Adipose tissue (tissue), 3 donors: ENCODE results near the gene NLGN1. TPM values are rescaled to one million over a fixed set of nuclear protein-coding genes. Genes with fewer than 3 reads are reported as not detected.

Source experiments
- H3K27ac ChIP-seq: one replicate; pipeline ENCODE4 v1.5.1; 2013; ENCODE audit warnings: low read depth, low read length
- WGBS, 3 donors: extraction: QIAGEN DNeasy Blood & Tissue Kit; methylation state at CpG; one replicate each; pipeline ENCODE4 v1.1.7; 2013; 5-methylcytosine and 5-hydroxymethylcytosine counted together
- polyA plus RNA-seq, 3 donors: library from polyadenylated mRNA; stranded (reverse); fragments of 200-250 nt; gene quantifications; one replicate each; pipeline ENCODE4 v1.2.3, GENCODE V29; 2013
- donor health status: healthy with polysubstance abuse.
- donor health status: Bipolar disorder and iron deficiency.
- donor health status: healthy.

Gene NLGN1
- polyA plus RNA-seq, 3 donors: 0.23 to 1.8 (median 1.0) TPM

GRCh38 chr3:173599673-173600072 lies 202.1 kb downstream of the NLGN1 start:
- WGBS, 3 donors: 54 to 69% (median 69%) methylated on average over 2 of the region's 2 CpGs

GRCh38 chr3:173614522-173614921 lies 217.0 kb downstream of the NLGN1 start:
- no peak overlapping the region for H3K27ac ChIP-seq

More at GRCh38 chr3:173599673-173600072, 202.1 kb downstream of the NLGN1 start:
- H3K27ac ChIP-seq: no peak overlapping the region

GRCh38 chr3:173615661-173616060 lies 218.1 kb downstream of the NLGN1 start:
- H3K27ac ChIP-seq: no peak overlapping the region

- H3K27ac ChIP-seq: no peak overlapping the region
- 41 to 74% (median 54%) methylated on average over 5 of the region's 5 CpGs for WGBS, 3 donors
Observed at GRCh38 chr3:173617490-173617889, 219.9 kb downstream of the NLGN1 start.

GRCh38 chr3:173618148-173618547 lies 220.6 kb downstream of the NLGN1 start:
- H3K27ac ChIP-seq: no peak overlapping the region
- 95 to 96% (median 96%) methylated on average over 4 of the region's 4 CpGs for WGBS, 3 donors

GRCh38 chr3:173618703-173619102 lies 221.2 kb downstream of the NLGN1 start:
- no peak overlapping the region for H3K27ac ChIP-seq
- WGBS, 3 donors: 15 to 60% (median 47%) methylated on average over 4 of the region's 4 CpGs

- 86 to 100% (median 100%) methylated on average over 1 of the region's 1 CpG for WGBS, 3 donors
- H3K27ac ChIP-seq: no peak overlapping the region
Observed at GRCh38 chr3:173622166-173622565, 224.6 kb downstream of the NLGN1 start.

- no peak overlapping the region for H3K27ac ChIP-seq
- 66 to 85% (median 79%) methylated on average over 3 of the region's 3 CpGs for WGBS, 3 donors
Observed at GRCh38 chr3:173624086-173624485, 226.5 kb downstream of the NLGN1 start.

GRCh38 chr3:173630849-173631248 lies 233.3 kb downstream of the NLGN1 start:
- 89 to 92% (median 89%) methylated on average over 2 of the region's 2 CpGs for WGBS, 3 donors
- H3K27ac ChIP-seq: no peak overlapping the region

- H3K27ac ChIP-seq: no peak overlapping the region
Observed at GRCh38 chr3:173632945-173633344, 235.4 kb downstream of the NLGN1 start.

- 82 to 89% (median 84%) methylated on average over 6 of the region's 6 CpGs for WGBS, 3 donors
Observed at GRCh38 chr3:173635826-173636225, 238.3 kb downstream of the NLGN1 start.

GRCh38 chr3:173639098-173639497 lies 241.6 kb downstream of the NLGN1 start:
- WGBS, 3 donors: 65 to 77% (median 71%) methylated on average over 2 of the region's 2 CpGs
- H3K27ac ChIP-seq: no peak overlapping the region

More at GRCh38 chr3:173635826-173636225, 238.3 kb downstream of the NLGN1 start:
- H3K27ac ChIP-seq: no peak overlapping the region

- WGBS, 3 donors: 90 to 100% (median 99%) methylated on average over 1 of the region's 1 CpG
- no peak overlapping the region for H3K27ac ChIP-seq
Observed at GRCh38 chr3:173641696-173642095, 244.2 kb downstream of the NLGN1 start.

GRCh38 chr3:173644086-173645082 lies 246.8 kb downstream of the NLGN1 start:
- no peak overlapping the region for H3K27ac ChIP-seq
- 91 to 97% (median 96%) methylated on average over 13 of the region's 13 CpGs for WGBS, 3 donors

GRCh38 chr3:173650596-173650995 lies 253.1 kb downstream of the NLGN1 start:
- H3K27ac ChIP-seq: no peak overlapping the region
- WGBS, 3 donors: 46 to 71% (median 54%) methylated on average over 1 of the region's 1 CpG

GRCh38 chr3:173652093-173652492 lies 254.5 kb downstream of the NLGN1 start:
- no peak overlapping the region for H3K27ac ChIP-seq
- 89 to 90% (median 90%) methylated on average over 2 of the region's 2 CpGs for WGBS, 3 donors

GRCh38 chr3:173653781-173654180 lies 256.2 kb downstream of the NLGN1 start:
- WGBS, 3 donors: 81 to 88% (median 84%) methylated on average over 1 of the region's 1 CpG
- no peak overlapping the region for H3K27ac ChIP-seq

GRCh38 chr3:173659972-173660371 lies 262.4 kb downstream of the NLGN1 start:
- 45 to 75% (median 68%) methylated on average over 2 of the region's 2 CpGs for WGBS, 3 donors
- no peak overlapping the region for H3K27ac ChIP-seq

GRCh38 chr3:173660645-173661299 lies 263.2 kb downstream of the NLGN1 start:
- H3K27ac ChIP-seq: no peak overlapping the region
- 59 to 66% (median 59%) methylated on average over 3 of the region's 3 CpGs for WGBS, 3 donors
